ENCODE results near the gene PPP2R2B.

PPP2R2B gene

DNA sequence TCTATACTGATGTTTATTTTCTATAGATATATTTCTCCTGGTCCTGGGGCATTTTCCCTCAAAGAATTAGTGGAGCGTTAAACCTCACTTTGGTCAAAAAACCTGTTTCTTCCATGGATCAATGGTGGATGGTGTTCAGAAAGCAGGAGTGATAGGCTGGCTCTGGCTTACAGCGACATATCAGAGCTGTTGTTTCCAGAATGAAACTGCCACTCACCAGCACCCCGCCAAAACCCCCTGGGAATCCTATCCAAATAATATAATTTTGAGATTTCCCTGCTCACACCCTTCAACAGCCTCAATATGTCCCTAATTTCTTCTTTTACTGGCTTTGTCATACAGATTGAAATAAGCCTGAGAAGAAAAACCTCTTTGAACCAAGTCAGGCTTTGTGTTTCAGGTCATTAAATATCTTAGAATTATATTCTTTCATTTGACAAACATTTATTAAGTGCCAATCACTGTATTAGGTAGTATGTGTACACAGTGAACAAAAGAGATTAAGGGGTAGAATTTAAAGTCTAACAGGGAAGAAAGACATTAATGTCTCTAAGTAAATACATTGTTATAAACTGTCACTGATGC, 218.1 kb downstream of the PPP2R2B start:
- DNase-seq (ENCODE audit: low read depth in 1 of 2, low spot score in 1 of 2): no peak

DNA sequence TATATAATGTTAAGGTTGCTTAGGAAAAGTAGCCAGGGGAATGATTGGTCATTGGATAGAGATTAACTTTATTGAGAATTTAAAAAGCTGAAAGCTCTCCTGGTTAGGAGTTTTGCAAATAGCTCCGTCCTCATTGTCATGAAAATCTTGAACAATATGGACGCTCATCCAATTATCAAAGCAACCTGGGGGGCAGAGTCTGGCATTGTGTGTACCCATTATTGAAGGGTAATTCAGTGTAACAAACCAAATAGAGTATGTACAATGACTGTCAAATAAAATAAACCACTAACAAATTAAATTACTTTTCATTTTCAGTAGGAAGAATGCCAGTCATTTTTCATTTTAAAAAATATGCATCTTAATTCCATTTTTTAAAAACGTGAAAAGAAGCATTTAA, 218.6 kb downstream of the PPP2R2B start:
- no peak for DNase-seq (ENCODE audit: low read depth in 1 of 2, low spot score in 1 of 2)

- no peak for DNase-seq (ENCODE audit: low read depth in 1 of 2, low spot score in 1 of 2)
These were observed 221.9 kb downstream of the PPP2R2B start for GRCh38 chr5:146656703-146657102.

- no peak for DNase-seq (ENCODE audit: low read depth in 1 of 2, low spot score in 1 of 2)
These were observed 225.0 kb downstream of the PPP2R2B start for GRCh38 chr5:146653560-146653959.

DNA sequence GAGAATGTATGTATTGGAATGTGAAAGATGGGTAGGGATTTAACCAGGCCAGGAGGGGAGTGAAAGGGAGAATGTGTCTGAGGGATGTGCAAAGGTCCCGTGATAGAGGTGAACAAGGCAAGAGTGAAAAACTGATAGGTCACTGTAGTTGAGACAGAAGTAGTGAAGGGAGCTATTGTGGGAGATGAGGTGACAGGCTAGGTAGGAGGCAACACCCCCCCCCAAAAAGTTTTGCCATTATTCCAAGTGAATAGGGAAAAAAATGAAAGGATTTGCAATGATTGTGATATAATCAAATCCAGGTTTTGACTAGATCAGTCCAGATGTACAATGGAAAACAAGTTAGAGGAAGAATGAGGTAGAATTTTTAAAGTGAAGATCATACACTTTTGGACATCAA, 226.0 kb downstream of the PPP2R2B start:
- no peak for DNase-seq (ENCODE audit: low read depth in 1 of 2, low spot score in 1 of 2)

GRCh38 chr5:146647656-146648199, 230.8 kb downstream of the PPP2R2B start:
- no peak for DNase-seq (ENCODE audit: low read depth in 1 of 2, low spot score in 1 of 2)

DNA sequence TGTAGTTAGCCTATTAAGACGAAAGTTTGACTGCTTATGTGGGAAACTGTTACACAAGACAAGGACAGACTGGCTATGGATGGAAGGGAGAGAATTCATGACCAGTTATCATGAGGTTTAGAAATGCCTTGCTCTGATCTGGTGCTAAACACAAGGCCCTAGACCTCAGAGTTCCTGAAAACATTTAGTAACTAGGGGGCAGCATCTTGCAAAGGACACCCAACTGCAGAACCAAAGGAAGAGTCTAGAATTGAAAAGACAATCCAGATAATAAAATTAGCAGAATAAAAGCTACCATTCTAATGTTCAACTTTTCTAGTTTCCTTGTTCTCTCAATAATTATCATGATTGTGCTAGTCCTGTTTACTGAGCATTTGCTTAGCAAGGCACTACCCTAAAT, 232.1 kb downstream of the PPP2R2B start:
- no peak for DNase-seq (ENCODE audit: low read depth in 1 of 2, low spot score in 1 of 2)

GRCh38 chr5:146645342-146645741, 233.2 kb downstream of the PPP2R2B start:
- no peak for DNase-seq (ENCODE audit: low read depth in 1 of 2, low spot score in 1 of 2)

DNA sequence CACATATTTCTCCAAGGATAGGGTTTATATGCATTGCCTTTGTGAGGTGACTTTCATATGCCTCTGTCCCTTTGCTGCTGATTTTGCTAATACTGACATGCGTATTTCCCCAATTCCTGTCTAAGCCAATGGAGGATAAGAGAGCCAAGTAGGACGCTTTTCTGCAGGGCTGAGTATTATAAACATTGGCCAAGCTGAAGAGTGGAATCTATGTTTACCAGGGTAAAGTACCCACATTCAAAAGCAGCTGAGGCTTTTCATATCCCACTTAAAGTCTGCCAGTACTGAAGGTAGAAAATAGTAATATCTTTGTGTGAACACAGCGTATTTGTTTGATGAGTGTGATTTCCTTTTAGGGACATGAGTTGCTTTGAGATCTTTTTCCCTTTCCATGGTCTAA, 233.7 kb downstream of the PPP2R2B start:
- no peak for DNase-seq (ENCODE audit: low read depth in 1 of 2, low spot score in 1 of 2)

DNA sequence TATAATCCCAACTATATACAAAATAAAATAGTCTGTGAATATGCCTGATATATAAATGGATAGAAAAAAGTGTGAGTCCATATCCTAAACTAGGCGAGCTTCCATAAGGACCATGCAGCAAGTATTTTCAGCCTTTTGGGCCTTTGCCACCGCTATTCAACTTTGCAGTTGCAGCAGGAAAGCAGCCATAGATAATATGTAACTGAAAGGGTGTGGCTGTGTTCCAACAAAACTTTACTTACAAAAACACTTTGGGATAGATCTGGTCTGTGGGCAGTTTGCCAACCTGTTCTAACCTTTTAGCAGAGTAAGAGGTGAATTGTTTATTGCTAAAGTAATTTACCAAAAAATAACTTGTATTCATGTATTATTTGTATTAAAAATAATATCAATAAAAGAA, 234.8 kb downstream of the PPP2R2B start:
- DNase-seq (ENCODE audit: low read depth in 1 of 2, low spot score in 1 of 2): no peak

- no peak for DNase-seq (ENCODE audit: low read depth in 1 of 2, low spot score in 1 of 2)
These were observed 236.1 kb downstream of the PPP2R2B start for GRCh38 chr5:146642410-146642809.

- no peak for DNase-seq (ENCODE audit: low read depth in 1 of 2, low spot score in 1 of 2)
These were observed 236.6 kb downstream of the PPP2R2B start for GRCh38 chr5:146641941-146642340.

DNA sequence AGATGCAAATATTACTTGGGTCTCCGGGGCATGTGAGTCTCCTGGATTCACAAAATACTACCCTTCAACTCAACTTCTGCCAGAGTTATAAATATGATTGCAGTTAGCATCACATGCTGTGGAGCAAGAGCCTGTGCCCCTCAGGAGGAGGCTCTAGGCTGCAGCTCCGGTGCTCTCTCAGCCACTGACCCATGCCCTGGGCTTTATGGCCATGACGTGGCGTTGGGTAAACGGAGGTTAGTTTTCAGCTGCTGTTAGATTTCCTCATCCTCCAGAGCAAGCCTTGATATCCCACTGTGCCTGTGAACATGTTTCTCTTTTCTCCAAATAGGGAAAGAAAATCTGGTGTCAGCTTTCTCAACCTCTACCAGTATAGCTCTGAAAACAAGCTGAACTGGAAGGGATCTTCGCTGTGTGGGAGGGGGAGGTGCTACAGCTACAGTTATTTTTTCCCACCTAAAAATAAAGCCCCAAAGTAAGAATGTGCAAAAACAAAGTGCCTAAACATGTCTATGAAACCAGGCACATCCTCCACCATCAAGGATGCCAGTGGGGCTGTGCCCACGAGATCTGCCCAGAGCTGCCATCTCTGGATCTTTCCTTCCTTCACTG, 238.2 kb downstream of the PPP2R2B start:
- no peak for DNase-seq (ENCODE audit: low read depth in 1 of 2, low spot score in 1 of 2)

GRCh38 chr5:146635443-146635842, 243.1 kb downstream of the PPP2R2B start:
- DNase-seq (ENCODE audit: low read depth in 1 of 2, low spot score in 1 of 2): no peak

DNA sequence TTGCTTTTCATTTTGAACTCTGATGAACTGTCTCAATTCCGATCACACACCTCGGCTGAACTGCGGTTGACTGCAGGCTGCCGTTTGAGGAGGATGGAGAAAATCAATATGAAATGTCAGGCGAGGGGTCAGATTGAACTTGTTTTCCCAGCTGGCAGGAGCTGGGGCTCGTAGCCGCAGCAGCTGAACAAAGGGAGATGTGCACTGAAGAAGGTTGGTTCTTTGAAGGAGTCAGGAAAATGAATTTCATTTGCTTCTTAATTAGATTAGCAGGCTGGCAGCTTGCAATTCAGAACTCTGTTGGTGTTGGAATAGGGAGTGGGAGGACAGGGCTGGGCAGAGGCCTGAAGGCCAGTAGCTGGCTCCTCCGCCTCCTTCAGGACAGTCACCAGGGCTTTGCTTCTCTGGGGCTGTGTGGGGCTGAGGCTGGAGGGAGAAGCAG, 245.2 kb downstream of the PPP2R2B start:
- DNase-seq (ENCODE audit: low read depth in 1 of 2, low spot score in 1 of 2): no peak

DNA sequence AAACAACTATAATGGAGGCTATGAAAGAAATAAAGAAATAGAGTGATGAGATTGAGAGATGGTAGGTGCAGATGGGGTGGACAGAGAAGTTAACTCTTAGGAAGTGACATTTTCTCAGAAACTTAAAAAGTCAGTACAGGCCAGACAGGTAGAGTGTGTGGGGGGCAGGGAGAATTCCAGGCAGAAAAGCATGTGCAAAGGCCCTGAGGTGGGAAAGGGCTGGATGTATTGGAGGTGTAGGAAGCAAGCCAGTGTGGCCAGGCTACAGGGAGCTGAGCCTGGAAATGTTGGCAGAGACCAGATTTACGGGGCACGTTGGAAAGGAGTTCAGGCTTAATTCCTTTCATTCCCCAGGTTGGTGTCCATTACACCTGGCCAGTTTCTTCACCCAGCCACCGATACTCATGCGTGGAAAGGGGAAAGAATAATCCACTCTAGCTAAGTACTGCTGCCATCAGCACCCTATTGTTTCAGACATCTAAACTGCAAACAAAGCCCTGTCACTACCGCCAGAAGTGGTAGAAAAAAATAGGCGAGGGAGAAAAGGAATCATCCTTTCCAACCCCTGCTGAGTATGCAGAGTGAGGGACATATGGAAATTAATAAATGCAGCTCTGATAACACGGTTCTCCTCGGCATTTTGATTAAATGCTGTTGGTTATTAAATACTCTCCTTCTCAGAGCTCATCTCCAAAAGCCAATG, 245.8 kb downstream of the PPP2R2B start:
- DNase-seq (ENCODE audit: low read depth in 1 of 2, low spot score in 1 of 2): no peak

DNA sequence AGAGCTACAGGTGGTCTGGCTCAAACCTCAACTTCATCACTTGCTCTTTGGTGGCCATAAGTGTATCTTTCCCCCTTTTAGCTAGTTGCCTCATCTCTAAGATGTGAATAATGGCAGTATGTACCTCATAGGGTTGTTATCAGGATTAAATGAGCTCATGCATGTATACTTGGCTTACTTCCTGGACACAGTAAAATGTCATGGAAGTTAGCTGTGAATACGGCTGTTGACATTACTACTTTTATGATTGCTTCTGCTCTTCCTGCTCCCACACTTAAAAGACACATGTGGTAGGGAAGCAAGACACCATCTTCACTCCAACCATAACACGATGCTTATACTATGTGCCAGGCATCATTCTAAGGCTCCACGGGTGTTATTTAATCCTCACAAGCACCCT, 248.1 kb downstream of the PPP2R2B start:
- no peak for DNase-seq (ENCODE audit: low read depth in 1 of 2, low spot score in 1 of 2)

GRCh38 chr5:146628950-146629349, 249.6 kb downstream of the PPP2R2B start:
- DNase-seq (ENCODE audit: low read depth in 1 of 2, low spot score in 1 of 2): no peak

DNA sequence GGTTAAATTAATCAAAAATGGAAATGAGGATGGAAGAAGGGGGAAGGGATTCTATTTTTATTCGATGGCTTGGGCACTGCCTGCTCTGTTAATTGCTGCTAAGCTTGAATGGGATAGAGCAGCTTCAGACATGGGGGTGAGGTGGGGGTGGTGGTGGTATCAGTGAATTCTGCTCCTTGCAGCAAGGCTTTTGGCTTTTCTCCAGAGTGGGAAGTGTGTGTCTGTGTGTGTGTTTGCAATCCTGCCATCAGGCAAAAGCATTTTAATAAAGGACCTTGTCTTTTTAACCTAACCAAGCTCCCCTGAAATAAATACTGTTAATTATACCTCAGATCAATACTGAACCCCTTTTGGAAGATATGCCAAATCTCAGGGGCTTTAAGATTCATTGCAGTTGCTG, 251.6 kb downstream of the PPP2R2B start:
- DNase-seq (ENCODE audit: low read depth in 1 of 2, low spot score in 1 of 2): no peak

DNA sequence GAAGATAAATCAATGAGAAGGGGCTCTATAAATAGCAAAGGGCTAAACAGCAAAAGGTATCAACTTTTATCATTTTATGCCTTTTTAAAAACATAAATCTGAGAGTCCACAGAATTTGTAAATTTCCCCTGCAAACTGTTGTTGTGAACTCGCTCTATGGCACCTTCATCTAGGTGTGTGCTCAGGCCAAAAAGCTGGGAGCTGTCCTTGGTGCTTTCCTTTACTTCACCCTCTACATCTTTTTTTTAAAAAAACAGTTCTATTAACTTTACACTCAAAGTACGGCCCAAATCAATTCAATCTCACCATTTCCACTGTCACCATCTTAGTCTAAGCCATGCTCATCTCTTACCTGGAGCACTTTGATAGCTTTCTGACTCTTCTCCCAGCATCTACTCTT, 254.4 kb downstream of the PPP2R2B start:
- DNase-seq (ENCODE audit: low read depth in 1 of 2, low spot score in 1 of 2): no peak

- no peak for DNase-seq (ENCODE audit: low read depth in 1 of 2, low spot score in 1 of 2)
These were observed 254.9 kb downstream of the PPP2R2B start for GRCh38 chr5:146623666-146624065.

DNA sequence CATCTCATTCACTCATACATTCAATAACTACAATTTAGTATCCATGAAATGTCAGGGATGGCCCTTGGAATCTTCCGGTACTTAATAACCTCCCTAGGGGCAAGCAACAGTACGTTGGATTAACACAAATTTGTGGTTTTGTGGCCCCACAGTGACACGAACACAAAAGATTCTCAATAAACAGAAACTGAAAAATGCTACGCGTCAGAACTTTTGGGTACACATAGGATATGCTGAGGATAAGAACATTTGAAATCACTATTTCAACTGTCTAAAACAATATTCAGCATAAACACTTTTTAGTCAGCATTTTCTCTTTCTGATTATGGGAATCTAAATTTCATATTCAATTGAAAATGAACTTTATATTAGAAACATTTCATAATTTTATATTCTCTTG, 255.5 kb downstream of the PPP2R2B start:
- no peak for DNase-seq (ENCODE audit: low read depth in 1 of 2, low spot score in 1 of 2)
